Anterior cingulate cortex (tissue), 58 donors: Measurements from ENCODE around the gene UBXN4.
"Not testable (repeated sequence)": the region's sequence is repeated elsewhere in the genome, so short reads cannot be mapped to it uniquely, and the experiment has no call there.

Source experiments
- DNase-seq, 58 donors: peaks; one replicate each; lab custom pipeline; 2025; lab: John Stamatoyannopoulos, UW

The UBXN4 gene, protein sequence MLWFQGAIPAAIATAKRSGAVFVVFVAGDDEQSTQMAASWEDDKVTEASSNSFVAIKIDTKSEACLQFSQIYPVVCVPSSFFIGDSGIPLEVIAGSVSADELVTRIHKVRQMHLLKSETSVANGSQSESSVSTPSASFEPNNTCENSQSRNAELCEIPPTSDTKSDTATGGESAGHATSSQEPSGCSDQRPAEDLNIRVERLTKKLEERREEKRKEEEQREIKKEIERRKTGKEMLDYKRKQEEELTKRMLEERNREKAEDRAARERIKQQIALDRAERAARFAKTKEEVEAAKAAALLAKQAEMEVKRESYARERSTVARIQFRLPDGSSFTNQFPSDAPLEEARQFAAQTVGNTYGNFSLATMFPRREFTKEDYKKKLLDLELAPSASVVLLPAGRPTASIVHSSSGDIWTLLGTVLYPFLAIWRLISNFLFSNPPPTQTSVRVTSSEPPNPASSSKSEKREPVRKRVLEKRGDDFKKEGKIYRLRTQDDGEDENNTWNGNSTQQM

DNA sequence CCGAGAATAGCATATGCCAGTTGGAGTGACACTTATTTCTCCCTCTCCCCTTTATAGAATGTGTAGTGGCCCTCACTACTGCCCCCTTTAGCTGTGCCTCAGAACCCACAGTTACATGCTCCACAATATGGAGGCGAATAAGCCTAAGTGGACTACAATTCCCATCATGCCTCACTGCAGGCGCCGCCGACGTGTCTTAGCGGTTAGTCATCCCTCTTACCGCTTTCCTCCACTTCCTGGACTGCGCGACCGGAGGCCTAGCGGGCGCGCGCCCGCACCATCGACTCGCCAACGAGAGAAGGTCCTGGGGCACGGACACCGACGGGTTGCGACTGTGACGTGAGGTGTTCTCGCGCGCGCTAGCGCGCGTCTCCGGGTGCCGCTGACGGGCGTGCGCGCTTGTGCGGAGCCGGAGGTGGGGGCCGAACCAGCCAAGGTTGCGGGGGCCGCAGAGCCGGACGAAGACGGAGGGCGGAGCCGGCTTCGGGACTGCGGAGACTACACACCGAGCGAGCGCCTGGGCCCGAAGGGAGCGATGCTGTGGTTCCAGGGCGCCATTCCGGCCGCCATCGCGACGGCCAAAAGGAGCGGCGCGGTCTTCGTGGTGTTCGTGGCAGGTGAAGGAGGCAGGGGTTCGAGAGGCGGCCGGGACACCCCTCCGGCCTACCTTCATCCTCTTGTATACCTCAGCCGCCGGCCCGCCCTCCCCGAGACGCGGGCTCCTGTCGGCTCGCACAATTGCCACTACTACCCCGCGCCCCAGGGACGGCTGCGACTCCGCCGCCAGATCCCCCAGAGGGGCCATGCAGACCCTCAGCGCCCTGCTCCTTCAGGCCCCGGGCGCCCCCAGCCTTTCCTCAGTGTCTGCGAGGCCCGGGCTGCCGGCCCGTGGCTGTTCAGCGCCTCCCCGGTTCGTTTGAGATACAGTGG lies at the start of gene UBXN4:
UBXN4 (plus strand) TSS at position 461 of the 930 bp plus-strand sequence; CDS start at position 536, 75 bp downstream.
- DNase-seq = peak; percentile 78 to 99 (median 96)

DNA sequence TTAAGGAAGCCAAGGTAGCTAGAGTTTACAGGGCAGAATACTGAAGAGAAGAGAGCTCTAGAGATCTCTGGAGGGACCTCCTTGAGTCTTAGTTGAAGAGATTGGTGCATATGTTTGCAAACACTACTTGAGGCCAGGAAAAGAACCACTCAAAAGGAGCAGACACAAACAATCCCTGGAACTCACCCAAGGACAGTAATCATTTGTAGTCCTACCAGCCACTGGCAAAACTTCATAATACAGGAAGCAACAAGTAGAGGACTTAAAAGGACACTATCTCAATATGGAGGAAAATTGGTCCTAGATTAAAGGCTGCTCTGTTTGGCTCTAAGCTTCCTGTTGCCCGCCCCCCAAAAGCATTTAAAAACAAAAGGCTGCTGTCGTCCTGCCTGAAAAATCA lies 46.9 kb upstream of the UBXN4 start:
- no peak for DNase-seq

DNA sequence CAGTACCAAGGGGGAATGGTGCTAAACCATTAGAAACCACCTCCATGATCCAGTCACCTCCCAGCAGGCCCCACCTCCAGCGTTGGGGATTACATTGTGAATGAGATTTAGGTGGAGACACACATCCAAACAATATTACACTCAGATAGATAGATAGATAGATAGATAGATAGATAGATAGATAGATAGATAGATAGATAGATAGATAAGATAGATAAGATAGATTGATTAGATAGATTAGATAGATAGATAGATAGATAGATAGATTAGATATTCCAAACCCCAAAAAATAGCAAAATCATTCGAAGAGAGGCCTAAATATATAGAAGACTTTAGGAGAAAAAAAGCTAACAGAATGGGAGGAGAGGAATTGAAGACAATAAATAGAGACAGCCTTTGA lies 42.8 kb upstream of the UBXN4 start:
- DNase-seq = no peak

DNA sequence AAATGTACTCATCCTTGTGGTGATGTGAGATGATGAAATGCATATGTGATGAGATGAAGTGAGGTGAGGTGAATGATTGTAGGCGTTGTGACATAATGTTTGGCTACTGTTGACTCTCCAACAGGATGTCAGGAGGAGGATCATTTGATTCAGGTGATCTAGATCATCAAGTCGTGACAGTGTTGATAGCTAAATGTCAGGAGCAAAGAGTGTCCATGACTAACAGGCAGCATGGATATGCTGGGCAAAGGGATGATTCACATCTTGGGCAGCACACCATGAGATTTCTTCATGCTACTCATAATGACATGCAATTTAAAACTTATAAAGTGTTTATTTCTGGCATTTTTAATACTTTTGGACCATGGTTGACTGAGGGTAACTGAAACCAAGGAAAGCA lies 40.2 kb upstream of the UBXN4 start:
- DNase-seq = no peak

DNA sequence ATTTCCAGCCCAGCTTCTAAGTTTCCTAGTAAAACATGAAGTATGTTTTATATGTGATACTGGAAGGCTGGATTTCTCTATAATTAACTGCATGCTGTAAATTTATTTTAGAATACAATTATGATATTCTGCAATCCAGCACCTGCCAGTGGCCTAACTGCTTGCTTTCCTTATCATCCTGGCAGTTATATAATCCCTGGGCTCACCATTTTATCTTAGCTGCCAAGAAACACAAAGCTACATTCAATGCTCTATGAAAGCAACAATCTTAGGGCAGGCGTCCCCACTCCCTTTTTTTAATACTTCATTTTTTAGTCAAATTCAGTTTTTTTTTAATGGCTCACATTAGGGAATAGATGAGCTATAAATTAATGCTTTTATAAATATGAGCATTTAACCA lies 38.4 kb upstream of the UBXN4 start:
- DNase-seq = peak in 1 of 58 donors; percentile 4

DNA sequence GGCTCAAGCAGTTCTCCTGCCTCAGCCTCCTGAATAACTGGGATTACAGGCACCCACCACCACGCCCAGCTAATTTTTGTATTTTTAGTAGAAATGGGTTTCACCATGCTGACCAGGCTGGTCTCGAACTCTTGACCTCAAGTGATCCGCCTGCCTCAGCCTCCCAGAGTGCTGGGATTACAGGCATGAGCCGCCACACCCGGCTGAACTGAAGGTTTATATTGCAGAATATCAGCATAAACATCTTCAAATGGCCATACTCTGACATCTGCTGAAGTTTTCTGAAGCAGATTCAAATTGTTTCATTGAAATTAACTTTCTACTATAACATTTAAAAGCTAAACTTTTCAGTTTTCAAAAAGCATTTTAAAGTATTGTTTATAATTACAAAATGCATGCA lies 37.6 kb upstream of the UBXN4 start:
- DNase-seq = not testable (repeated sequence)

DNA sequence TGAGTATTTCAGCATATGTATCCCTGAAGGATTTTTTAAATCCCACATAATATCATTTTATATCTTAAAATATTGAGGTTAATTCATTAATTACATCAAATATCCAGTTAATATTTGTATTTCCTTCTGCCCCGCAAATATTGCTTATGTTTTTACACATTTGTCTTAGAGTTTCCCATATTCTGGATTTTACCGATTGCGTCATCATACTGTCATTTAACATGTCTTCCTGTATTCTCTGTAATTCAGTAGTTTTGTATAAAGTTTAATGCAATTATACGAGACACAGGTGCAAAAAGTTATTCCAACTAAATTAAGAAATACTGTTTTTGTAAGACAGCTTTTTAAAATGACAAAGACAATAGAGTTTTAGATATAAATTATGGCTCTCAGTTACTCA lies 33.5 kb upstream of the UBXN4 start:
- no peak for DNase-seq

DNA sequence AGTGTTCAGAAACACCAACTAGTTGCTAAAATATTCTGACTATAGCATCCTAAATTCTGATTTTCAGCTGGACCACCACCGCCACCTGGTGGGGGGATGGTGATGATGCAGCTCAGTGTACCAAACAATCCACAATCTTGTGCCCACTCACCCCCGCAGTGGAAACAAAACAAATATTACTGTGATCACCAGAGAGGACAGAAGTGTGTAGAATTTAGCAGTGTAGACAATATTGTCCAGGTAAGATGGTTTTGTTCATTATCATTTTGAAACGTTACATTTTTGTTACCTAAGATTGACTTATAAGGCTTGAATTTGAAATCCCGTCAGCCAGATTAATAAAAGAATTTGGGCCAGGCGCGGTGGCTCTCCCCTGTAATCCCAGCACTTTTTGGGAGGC lies 31.7 kb upstream of the UBXN4 start:
- peak in 49 of 58 donors; percentile 2 to 81 (median 29) for DNase-seq

DNA sequence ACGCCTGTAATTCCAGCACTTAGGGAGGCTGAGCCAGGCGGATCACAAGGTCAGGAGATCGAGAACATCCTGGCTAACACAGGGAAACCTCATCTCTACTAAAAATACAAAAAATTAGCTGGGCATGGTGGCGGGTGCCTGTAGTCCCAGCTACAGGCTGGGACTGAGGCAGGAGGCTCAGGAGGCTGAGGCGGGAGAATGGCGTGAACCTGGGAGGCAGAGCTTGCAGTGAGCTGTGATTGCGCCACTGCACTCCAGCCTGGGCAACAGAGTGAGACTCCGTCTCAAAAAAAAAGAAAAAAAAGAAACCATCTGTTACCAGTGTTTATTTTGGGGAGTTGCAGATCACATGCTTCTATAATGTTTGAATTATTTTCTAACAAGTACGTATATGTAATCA lies 26.6 kb upstream of the UBXN4 start:
- DNase-seq = not testable (repeated sequence)

DNA sequence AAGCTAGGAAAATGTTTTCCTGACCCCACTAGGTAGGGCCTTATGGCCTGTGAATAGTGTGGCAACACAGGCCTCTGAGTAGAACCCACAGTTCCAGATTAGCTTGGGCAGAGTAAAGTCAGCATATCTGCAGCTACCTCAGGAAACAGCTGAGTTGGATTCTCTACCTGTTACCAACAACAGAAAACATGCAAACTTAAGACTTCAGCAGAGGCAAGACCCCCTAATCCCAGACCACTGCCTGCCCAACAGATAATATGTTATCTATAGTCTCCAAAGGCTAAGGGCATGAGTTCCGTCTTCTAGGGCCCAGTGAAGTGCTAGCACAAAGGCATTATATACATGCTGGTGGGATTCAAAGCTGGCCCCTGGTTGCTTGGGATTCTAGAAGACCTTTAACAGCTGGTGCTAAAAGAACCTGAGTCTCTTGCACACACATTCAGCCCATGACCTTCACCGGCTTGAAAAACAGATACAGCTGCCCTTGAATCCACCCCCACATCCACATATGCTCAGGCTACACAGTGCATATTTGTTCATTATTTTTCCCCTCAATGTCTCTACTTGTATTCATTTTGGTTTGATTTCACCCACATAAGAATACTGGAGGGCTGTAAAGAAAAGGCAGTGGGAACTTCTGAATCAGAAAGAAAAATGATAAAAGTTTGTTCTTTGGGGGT lies 13.5 kb upstream of the UBXN4 start:
- no peak for DNase-seq

DNA sequence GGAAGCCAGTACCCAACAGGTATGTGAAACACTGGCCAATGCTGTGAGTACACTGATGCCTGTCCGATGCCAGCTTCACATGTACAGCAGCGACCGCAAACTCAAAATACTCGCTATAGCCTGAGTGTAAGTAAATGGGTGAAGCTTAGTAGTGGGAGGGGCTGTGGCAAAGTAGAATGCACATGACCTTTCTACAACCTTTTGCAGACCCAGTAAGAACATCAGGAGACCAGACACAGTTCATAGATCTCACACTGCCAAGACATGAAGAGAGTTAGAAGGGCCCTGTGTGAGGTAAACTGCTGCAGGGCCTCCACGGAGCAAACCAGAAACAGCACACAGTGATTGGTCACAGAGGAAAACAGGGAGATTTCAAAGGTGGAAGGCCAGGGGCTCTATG lies 9.1 kb upstream of the UBXN4 start:
- no peak for DNase-seq

DNA sequence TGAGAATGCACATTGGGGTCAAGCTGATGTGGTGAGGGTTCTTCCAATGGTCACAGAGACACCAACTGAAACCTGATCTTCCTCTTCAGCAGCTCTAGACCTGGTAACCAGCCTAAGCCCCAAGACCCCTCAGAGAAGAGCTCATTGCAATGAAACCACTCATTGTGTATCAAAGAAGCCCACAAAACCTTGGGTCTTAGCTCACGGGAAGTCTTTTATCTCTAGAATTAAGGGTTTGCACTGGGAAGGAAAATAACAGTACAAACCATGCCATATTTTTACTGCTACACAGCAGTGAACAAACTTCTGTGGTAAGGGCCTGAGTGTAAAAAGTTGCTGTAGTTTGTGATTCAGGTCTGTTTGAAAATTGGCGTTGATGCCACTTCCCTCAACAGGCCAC lies 8.6 kb upstream of the UBXN4 start:
- no peak for DNase-seq

DNA sequence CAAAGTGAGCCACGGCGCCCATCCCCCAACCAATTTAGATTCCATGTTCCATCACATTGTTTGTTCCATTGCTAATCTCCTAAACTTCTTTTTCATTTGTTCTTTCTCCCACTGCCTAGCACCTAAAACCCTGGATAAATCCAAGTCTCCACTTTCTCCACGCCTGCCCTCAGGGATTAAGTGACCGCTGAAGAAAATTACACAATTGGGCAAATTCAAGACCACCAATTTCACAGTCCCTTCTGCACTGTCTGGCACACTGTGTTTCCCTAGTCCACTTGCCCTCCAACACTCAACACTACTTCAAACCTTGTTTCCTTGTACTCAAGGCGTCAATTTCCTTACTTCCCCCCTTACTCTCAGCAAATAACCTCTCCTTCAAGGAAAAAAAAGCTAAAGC lies 5.1 kb upstream of the UBXN4 start:
- DNase-seq = no peak

DNA sequence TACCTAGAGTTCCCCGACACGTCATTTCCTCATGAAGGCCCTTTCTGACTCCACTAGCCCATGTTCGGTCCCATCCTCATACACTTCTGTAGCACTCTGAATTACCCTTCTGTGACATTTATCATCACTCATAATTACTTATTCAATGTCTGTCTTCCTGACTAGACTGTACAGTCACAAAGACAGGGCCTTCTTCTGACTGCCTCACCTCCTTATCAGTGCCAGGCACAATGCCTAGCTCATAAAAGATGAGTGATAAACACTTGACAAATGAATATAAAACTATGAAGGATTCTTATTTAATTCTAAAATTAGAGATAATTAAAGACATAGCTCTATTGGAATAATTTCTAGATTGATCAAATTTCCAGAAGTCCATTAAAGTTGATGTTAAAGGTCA lies 1.4 kb upstream of the UBXN4 start:
- DNase-seq = no peak

DNA sequence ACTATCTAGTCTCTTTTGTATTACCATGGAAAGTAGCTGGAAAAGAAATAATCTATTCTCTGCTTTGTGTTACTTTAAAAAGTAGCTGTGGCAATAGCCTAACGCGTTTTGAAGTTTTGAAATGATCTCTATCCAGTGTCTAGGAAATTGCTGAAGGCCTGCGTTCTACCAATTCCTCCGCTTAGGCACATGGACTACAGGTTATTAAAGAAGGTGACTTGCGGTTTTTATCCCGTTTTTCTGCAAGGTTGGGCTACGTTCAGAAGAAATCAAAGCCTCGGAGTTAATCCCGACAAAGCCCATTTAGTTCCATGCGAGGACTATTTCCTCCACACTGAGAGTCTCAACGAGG lies 636 bp upstream of the UBXN4 start:
- DNase-seq = no peak

DNA sequence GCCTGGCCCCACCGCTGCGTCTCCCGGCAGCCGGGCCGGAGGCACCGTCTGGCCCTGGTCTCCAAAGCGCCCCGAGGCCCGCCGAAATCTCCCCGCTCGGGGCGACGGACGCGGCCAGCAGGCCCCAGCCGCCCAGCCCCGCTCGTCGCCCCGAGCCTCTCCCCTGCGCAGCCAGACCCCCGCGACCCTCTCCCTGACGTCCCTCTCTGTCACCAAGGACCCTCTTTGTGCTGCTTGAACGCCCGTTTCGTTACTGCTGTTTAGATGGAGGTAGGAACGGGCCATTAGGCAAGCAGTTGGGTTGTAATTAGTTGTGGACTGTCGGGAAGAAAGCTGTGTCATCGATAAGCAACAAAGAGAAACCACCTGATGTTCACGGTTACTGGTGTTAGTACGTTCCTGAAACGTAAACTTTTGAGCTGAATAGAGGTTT lies 686 bp downstream of the UBXN4 start:
- peak in 20 of 58 donors; percentile 12 to 71 (median 44) for DNase-seq

DNA sequence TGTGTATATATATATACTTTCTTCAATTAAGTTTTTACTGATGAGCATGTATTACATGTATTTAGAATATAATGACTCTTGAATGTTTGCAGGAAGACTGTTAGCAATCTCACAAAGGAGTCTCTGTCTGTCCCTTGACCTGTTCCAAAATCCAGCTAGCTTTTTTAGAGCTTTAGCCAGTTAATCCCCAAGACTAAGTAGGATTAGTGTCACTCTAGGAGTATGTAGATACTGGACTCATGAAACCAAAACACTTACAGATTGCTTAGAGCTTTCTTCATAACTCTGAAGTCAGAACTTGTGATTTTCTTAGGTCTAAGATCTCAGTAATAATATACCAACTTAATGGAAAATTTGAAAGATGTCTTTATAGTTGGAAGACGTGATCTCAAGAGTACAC lies 2.2 kb downstream of the UBXN4 start:
- no peak for DNase-seq

DNA sequence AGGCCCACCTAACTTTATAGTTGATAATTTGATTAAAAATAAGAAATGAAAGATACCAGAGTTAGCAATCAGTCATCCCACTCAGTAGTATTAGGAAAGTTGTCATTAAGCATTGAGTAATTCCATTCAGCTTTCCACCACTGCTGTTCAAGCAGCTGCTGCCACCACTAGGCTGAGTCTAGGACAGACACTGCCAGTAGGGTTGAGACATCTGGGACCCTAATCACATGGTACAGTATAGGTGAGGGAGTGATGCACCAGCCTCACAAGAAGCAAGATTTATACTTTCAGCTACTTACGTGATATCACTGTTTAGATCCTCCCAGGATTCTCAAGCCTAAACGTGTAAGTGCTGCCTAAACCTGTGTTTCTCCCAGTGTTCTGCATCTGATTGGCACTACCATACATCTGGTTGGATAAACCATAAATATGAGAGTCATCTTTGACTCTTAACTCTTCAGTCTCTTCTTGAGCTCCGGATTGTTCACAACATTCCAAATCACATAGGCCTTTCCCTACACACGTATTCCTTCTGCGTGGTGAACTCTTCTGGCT lies 3.2 kb downstream of the UBXN4 start:
- peak in 1 of 58 donors; percentile 1 for DNase-seq

DNA sequence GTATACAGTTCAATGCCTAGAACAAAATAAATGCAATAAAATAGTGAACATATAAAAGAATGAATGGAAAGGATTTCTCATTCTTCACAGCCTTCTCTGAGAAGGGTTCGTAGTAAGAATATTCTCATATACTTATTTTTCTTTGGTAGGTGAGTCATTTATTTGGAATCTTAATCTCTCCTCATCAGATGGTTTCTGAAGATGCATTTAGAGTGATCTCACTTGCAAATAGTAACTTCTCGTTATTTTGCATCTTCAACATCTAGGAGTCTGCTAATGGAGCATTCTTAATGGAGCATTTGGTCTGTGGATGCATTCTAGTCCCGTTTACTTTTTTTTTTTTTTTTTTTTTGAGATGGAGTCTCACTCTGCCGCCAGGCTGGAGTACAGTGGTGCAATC lies 3.9 kb downstream of the UBXN4 start:
- DNase-seq = no peak

DNA sequence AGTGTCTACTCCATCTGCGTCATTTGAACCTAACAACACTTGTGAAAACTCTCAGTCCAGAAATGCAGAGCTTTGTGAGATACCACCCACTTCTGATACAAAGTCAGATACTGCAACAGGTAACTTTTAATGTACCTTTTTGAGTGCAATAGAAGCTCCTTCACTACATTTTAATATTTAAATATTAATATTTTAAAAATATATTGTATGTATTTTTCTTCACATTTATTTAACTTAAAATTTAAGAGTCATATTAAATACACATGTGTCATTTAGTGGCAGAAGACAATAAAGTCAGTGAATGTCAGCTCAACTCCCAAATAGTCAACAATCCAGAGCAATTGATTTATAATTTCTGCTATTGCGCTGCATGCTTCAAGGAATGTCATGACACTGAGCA lies 13.9 kb downstream of the UBXN4 start:
- DNase-seq = no peak
